Skeletal muscle tissue (tissue), 4 donors: ENCODE measurements around the gene PLPP2. TPM values are rescaled to one million over a fixed set of nuclear protein-coding genes. Genes with fewer than 3 reads are reported as not detected.

ENCODE experiments used
- H3K27ac ChIP-seq: one replicate; pipeline ENCODE4 v1.7.0; 2013; ENCODE audit warnings: mild to moderate bottlenecking, low read depth, low read length, inconsistent platforms
- H3K27me3 ChIP-seq, 3 donors: one replicate each; pipeline ENCODE4 v1.7.0; 2013; ENCODE audit warnings: low read length in 3 of 3; ENCODE audit not compliant: control insufficient read depth in 3 of 3, insufficient read depth in 3 of 3
- H3K36me3 ChIP-seq, 3 donors: one replicate each; pipeline ENCODE4 v1.7.0; 2013; ENCODE audit warnings: low read length in 3 of 3; ENCODE audit not compliant: control insufficient read depth in 3 of 3, insufficient read depth in 3 of 3
- H3K4me1 ChIP-seq, 3 donors: one replicate each; pipeline ENCODE4 v1.7.0; 2013; ENCODE audit warnings: low read length in 3 of 3, mild to moderate bottlenecking in 3 of 3; ENCODE audit not compliant: control insufficient read depth in 3 of 3, insufficient read depth in 3 of 3
- H3K4me3 ChIP-seq, 3 donors: one replicate each; pipeline ENCODE4 v1.7.0; 2013; ENCODE audit warnings: low read length in 3 of 3
- H3K9ac ChIP-seq, 3 donors: one replicate each; pipeline ENCODE4 v1.7.0; 2013; ENCODE audit warnings: low read length in 3 of 3, mild to moderate bottlenecking in 3 of 3, moderate library complexity in 2 of 3, low read depth in 1 of 3
- H3K9me3 ChIP-seq, 3 donors: one replicate each; pipeline ENCODE4 v1.7.0; 2013; ENCODE audit warnings: low read length in 3 of 3; ENCODE audit not compliant: control insufficient read depth in 3 of 3
- total RNA-seq: library from RNA; depleted of rRNA; stranded (reverse); fragments of >200 nt; gene quantifications from one replicate; pipeline ENCODE4 v1.2.3, GENCODE V29; 2014
- donor health status: Osteomylitis.

Gene PLPP2
- 1.0 TPM for total RNA-seq

GRCh38 chr19:291006-291521, at the start of gene PLPP2:
TSS of gene PLPP2 (minus strand) at chr19:291403. CDS start at chr19:291336, 67 bp downstream.
- no peaks in the 10 kb centered on the region for H3K36me3 ChIP-seq
- H3K9ac ChIP-seq: no peak within 1 kb of the TSS
- no peak within 1 kb of the TSS for H3K27ac ChIP-seq
- peaks cover 16 to 17% (median 17%) of the 10 kb centered on the region in 3 donors for H3K4me1 ChIP-seq
- no peaks in the 10 kb centered on the region for H3K9me3 ChIP-seq
- H3K4me3 ChIP-seq: no peak within 1 kb of the TSS
- H3K27me3 ChIP-seq: peaks cover 54 to 55% (median 54%) of the 10 kb centered on the region in 3 donors

- no peak overlapping the region for H3K27ac ChIP-seq
- peaks cover 0 to 5% (median 3%) of the 10 kb centered on the region in 3 donors for H3K36me3 ChIP-seq
- H3K4me1 ChIP-seq: peaks cover 25 to 39% (median 29%) of the 10 kb centered on the region in 3 donors
- peak overlapping the region in 2 of 3 donors; percentile 22 to 38 for H3K4me3 ChIP-seq
- peak overlapping the region in 2 of 3 donors; percentile 10 to 33 for H3K9ac ChIP-seq
- no peaks in the 10 kb centered on the region for H3K27me3 ChIP-seq
- no peaks in the 10 kb centered on the region for H3K9me3 ChIP-seq
Observed at GRCh38 chr19:340620-341385, 49.6 kb upstream of the PLPP2 start.

- H3K9me3 ChIP-seq: no peaks in the 10 kb centered on the region
- H3K4me1 ChIP-seq: peaks cover 25 to 35% (median 25%) of the 10 kb centered on the region in 3 donors
- H3K27ac ChIP-seq: no peak overlapping the region
- no peak overlapping the region for H3K4me3 ChIP-seq
- peaks cover 8 to 10% (median 9%) of the 10 kb centered on the region in 3 donors for H3K36me3 ChIP-seq
- no peak overlapping the region for H3K9ac ChIP-seq
- no peaks in the 10 kb centered on the region for H3K27me3 ChIP-seq
Observed at GRCh38 chr19:339262-339887, 48.2 kb upstream of the PLPP2 start.

DNA sequence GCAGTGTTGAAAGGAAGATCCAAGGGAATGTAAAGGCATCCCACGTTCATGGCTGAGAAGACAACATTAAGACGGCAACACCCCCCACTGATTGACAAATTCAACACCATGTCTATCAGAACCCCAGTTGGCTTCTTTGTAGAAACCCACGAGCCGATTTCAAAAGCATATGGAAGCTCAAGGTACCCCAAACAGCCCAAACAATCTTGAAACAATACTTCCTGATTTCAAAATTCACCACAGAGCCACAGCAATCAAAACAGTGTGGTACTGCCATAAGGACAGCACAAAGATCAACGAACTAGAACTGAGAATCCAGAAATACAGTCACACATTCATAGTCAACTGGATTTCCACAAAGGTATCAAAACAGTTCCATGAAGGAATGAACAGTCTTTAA, 47.2 kb upstream of the PLPP2 start:
- Histone ChIP-seq H3K36me3 (peaks cover 9 to 16% (median 12%) of the 10 kb centered on the region in 3 donors), H3K9me3 (no peaks in the 10 kb centered on the region), H3K9ac (no peak overlapping the region), H3K4me1 (peaks cover 22 to 30% (median 23%) of the 10 kb centered on the region in 3 donors), H3K4me3 (no peak overlapping the region), H3K27me3 (no peaks in the 10 kb centered on the region), H3K27ac (no peak overlapping the region)

DNA sequence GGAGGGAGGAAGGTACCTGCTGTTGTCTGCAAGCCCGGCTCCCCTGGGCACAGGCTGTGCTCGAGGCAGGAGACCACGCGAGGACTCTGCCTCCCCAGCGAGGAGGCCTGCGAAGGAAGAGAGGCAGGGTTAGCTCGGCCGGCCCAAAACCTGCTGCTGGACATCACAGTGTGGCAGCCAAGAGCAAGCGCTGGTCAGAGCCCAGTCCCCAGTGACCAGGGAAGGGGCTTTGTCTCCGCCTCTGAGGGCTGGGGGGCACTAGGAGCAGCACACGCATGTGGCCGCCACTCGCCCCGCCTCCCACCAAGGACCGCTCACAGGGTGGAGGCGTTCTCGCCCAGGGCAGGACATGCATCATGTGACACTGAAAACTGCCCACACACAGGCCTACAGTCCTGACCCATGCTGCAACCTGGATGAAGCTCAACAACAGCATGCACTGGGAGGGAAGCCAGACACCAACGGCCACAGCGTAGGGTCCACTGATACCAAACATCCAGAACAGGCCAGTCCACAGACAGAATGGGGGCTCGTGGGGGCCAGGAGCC, 44.9 kb upstream of the PLPP2 start:
- H3K27ac ChIP-seq: no peak overlapping the region
- H3K27me3 ChIP-seq: no peaks in the 10 kb centered on the region
- H3K9ac ChIP-seq: no peak overlapping the region
- H3K36me3 ChIP-seq: peaks cover 9 to 19% (median 16%) of the 10 kb centered on the region in 3 donors
- no peaks in the 10 kb centered on the region for H3K9me3 ChIP-seq
- peaks cover under 1 to 7% (median 6%) of the 10 kb centered on the region in 3 donors for H3K4me1 ChIP-seq
- no peak overlapping the region for H3K4me3 ChIP-seq

DNA sequence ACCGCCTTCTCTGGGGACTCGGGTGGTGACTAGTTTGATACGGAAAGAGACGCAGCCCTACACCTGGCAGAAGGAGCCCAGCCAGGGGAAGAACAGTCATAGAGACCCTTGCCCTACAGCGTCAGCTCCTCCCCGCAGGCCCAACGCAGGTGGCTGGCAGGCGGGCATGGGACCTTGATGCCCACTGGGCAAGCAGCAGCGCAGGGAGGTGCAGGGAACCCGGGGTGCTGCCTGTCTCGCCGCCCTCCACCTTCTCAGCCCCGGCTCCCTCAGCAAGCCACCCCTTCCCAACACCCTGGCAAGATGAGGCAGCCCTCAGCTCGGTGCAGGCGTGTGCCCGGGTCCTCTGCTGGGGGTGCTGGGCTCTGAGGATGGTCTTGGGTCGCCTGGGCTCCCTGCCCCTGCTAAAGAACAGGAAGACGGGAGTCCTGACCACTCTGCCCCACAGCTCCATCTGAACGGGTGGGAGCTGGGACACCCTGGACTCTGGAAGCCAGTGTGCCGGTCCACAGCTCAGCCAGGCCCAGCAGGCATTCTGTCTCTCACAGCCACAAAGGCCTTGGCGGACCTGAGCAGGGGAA, 44.4 kb upstream of the PLPP2 start:
- Histone ChIP-seq H3K4me3 (no peak overlapping the region), H3K9ac (no peak overlapping the region), H3K27ac (no peak overlapping the region), H3K36me3 (peaks cover 13 to 25% (median 21%) of the 10 kb centered on the region in 3 donors), H3K27me3 (no peaks in the 10 kb centered on the region), H3K9me3 (no peaks in the 10 kb centered on the region), H3K4me1 (peaks cover 0 to 2% (median 2%) of the 10 kb centered on the region in 3 donors)

DNA sequence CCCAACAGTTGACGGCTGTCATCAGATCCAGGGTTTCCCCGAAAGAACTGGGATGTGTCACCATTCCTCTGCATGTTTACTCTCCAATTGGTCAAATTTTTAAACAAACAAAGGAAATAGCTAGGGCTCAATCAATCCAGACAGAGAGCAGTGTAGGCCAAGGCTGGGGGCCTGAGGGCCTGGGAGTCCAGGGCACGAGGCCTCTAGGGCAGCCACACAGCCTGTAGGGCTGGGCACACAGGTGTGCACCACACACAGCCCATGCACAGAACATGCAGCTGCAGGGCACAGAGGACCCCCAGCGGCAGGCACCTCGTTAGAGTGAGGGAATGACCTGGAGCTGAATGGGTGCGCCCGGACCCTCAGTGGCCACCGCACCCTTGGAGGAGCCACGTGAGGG, 43.9 kb upstream of the PLPP2 start:
- H3K4me1 ChIP-seq: no peaks in the 10 kb centered on the region
- H3K9ac ChIP-seq: no peak overlapping the region
- H3K36me3 ChIP-seq: peaks cover 14 to 25% (median 24%) of the 10 kb centered on the region in 3 donors
- no peaks in the 10 kb centered on the region for H3K9me3 ChIP-seq
- no peak overlapping the region for H3K4me3 ChIP-seq
- H3K27ac ChIP-seq: no peak overlapping the region
- H3K27me3 ChIP-seq: no peaks in the 10 kb centered on the region

DNA sequence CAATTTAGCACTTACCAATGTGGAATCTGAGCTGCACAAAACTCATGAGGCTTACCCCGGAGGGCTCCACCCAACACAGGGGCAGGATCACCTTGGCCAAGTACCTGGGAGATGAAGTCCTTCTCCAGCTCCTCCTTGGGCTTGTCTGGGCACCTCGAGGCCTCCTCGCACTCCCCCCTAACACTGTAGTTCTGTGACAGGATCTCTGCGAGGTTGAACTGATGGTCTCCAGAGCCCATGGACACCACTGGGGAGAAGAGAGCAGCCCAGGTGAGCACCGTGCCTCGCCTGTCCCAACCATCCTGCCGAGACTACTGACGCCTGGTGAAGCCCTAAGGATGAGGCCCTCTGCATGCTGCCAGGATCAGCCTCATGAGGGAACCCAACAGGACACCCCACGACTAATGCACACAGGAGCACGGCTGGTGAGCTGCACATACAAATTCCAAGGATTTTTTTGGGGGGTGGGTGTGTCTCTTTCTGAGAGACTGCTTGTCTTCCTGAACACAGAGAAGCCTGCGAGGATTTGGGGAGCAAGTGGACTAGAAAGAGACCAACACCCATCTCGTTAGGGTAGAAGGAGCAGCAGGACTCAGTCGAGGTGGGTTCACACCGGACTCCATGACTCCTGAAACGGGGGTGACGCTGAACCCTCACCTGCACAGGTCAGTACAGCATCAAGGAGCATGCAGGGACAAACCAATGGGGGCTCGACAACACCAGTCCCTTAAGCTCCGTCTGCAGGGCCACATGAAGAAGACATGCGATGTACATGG, 43.3 kb upstream of the PLPP2 start:
- Histone ChIP-seq H3K9ac (no peak overlapping the region), H3K4me3 (no peak overlapping the region), H3K27ac (no peak overlapping the region), H3K36me3 (peaks cover 19 to 30% (median 28%) of the 10 kb centered on the region in 3 donors), H3K9me3 (no peaks in the 10 kb centered on the region), H3K4me1 (no peaks in the 10 kb centered on the region), H3K27me3 (no peaks in the 10 kb centered on the region)

DNA sequence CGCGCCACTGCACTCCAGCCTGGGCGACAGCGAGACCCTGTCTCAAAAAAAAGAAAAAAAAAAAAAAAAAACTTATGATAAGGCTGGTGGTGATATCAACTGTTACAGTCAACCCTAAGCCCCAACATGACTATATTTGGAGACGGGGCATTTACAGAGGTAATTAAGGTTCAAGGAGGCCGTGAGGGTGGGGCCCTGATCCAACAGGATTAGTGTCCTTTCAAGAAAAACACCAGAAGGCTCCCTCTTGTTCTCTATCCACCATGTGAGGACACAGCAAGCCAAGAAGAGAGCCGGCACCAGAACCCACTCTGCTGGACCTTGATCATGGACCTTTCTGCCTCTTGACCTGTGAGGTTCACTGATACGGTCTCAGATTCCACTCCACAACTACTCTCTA, 39.3 kb upstream of the PLPP2 start:
- Histone ChIP-seq H3K36me3 (peaks cover 55 to 66% (median 59%) of the 10 kb centered on the region in 3 donors), H3K9ac (no peak overlapping the region)

More for the DNA sequence above, 39.3 kb upstream of the PLPP2 start:
- peaks cover 2 to 3% (median 3%) of the 10 kb centered on the region in 3 donors for H3K9me3 ChIP-seq
- H3K4me1 ChIP-seq: peaks cover 0 to 2% (median 0%) of the 10 kb centered on the region in 3 donors
- H3K27me3 ChIP-seq: no peaks in the 10 kb centered on the region
- no peak overlapping the region for H3K4me3 ChIP-seq
- no peak overlapping the region for H3K27ac ChIP-seq
